PC-3 (cell line): Measurements from ENCODE around the gene DIAPH2.

Experiments
- EZH2 ChIP-seq: fragments of 300-600 bp; sonication (generic); IDR thresholded peaks from one replicate; pipeline ENCODE4 v1.6.1; 2017; ENCODE audit warnings: antibody characterized with exemption, mild to moderate bottlenecking, low read length; ENCODE audit not compliant: unreplicated experiment
- EZH2phosphoT487 ChIP-seq: fragments of 300-600 bp; sonication (generic); IDR thresholded peaks from 2 replicates; pipeline ENCODE4 v1.6.1; 2018; ENCODE audit warnings: mild to moderate bottlenecking, antibody characterized with exemption, low read length, borderline replicate concordance
- TF ChIP-seq, protein P1 (sequence below): fragments of 300-600 bp; sonication (generic); conservative IDR thresholded peaks from 2 replicates; pipeline ENCODE4 v1.5.1; 2017; ENCODE audit warnings: antibody characterized with exemption, low read depth, mild to moderate bottlenecking, low read length

DNA sequence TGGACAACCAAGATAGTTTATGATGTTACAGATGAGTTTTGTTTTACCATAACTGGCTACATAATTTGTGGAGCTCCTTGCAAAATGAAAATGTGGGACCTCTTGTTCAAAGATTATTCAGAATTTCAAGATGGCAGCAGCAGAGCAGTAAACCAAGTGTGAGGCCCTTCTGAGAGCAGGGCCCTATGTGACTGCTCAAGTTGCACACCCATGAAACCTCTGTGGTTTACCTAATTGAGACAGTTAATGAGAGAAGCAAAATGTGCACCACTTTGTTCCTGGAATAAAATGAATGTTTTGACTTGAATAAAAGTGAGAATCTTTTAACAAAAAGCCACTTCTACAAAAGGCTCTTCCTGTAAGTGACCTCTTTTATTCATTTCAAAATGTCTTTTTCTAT, 718.3 kb downstream of the DIAPH2 start:
- TF ChIP-seq, protein P1, sequence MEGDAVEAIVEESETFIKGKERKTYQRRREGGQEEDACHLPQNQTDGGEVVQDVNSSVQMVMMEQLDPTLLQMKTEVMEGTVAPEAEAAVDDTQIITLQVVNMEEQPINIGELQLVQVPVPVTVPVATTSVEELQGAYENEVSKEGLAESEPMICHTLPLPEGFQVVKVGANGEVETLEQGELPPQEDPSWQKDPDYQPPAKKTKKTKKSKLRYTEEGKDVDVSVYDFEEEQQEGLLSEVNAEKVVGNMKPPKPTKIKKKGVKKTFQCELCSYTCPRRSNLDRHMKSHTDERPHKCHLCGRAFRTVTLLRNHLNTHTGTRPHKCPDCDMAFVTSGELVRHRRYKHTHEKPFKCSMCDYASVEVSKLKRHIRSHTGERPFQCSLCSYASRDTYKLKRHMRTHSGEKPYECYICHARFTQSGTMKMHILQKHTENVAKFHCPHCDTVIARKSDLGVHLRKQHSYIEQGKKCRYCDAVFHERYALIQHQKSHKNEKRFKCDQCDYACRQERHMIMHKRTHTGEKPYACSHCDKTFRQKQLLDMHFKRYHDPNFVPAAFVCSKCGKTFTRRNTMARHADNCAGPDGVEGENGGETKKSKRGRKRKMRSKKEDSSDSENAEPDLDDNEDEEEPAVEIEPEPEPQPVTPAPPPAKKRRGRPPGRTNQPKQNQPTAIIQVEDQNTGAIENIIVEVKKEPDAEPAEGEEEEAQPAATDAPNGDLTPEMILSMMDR: no peak
- TF ChIP-seq EZH2 (no peak), EZH2phosphoT487 (no peak)
